Measurements from ENCODE around the gene AIP.

AIP gene

GRCh38 chr11:67482827-67483798 is at the start of gene AIP:
Gene AIP (plus strand): TSS chr11:67483026. CDS start chr11:67483159, 133 bp downstream.
- DNase-seq, result peak; percentile 99

- no peak for DNase-seq
Observed at GRCh38 chr11:67433536-67434394, 49.1 kb upstream of the AIP start.

- no peak for DNase-seq
Observed at GRCh38 chr11:67434395-67434881, 48.4 kb upstream of the AIP start.

GRCh38 chr11:67435031-67435726 is 47.6 kb upstream of the AIP start:
- no peak for DNase-seq

- DNase-seq, result no peak
Observed at GRCh38 chr11:67435727-67436458, 46.9 kb upstream of the AIP start.

- DNase-seq, result peak; percentile 91
Observed at GRCh38 chr11:67436459-67437081, 46.3 kb upstream of the AIP start.

- no peak for DNase-seq
Observed at GRCh38 chr11:67437082-67437808, 45.6 kb upstream of the AIP start, which contains the start of gene PTPRCAP. Gene PTPRCAP (minus strand): TSS chr11:67437682. CDS start chr11:67437619, 63 bp downstream.

GRCh38 chr11:67437809-67438157 is 45.0 kb upstream of the AIP start:
- DNase-seq, result no peak

- no peak for DNase-seq
Observed at GRCh38 chr11:67438158-67438902, 44.5 kb upstream of the AIP start.

GRCh38 chr11:67439321-67440228 is 43.3 kb upstream of the AIP start:
- no peak for DNase-seq

GRCh38 chr11:67440229-67441097 is 42.4 kb upstream of the AIP start:
- no peak for DNase-seq

- no peak for DNase-seq
Observed at GRCh38 chr11:67441098-67441563, 41.7 kb upstream of the AIP start.

- DNase-seq, result no peak
Observed at GRCh38 chr11:67441731-67442351, 41.0 kb upstream of the AIP start.

- no peak for DNase-seq
Observed at GRCh38 chr11:67442504-67443404, 40.1 kb upstream of the AIP start.

- no peak for DNase-seq
Observed at GRCh38 chr11:67445515-67445914, 37.3 kb upstream of the AIP start.

- no peak for DNase-seq
Observed at GRCh38 chr11:67448220-67448609, 34.6 kb upstream of the AIP start.
